Prostate gland (tissue), 1 donor: Measurements from ENCODE around the gene TMEM184A.

Experiments used
- POLR2A ChIP-seq: fragments of 450-650 bp; IDR thresholded peaks from one replicate; pipeline ENCODE4 v1.6.1; 2016; ENCODE audit warnings: antibody characterized with exemption, mild to moderate bottlenecking
- POLR2AphosphoS5 ChIP-seq: sonication (generic); formaldehyde crosslinking; IDR thresholded peaks from one replicate; pipeline ENCODE4 v1.6.1; 2017; ENCODE audit warnings: antibody characterized with exemption

DNA sequence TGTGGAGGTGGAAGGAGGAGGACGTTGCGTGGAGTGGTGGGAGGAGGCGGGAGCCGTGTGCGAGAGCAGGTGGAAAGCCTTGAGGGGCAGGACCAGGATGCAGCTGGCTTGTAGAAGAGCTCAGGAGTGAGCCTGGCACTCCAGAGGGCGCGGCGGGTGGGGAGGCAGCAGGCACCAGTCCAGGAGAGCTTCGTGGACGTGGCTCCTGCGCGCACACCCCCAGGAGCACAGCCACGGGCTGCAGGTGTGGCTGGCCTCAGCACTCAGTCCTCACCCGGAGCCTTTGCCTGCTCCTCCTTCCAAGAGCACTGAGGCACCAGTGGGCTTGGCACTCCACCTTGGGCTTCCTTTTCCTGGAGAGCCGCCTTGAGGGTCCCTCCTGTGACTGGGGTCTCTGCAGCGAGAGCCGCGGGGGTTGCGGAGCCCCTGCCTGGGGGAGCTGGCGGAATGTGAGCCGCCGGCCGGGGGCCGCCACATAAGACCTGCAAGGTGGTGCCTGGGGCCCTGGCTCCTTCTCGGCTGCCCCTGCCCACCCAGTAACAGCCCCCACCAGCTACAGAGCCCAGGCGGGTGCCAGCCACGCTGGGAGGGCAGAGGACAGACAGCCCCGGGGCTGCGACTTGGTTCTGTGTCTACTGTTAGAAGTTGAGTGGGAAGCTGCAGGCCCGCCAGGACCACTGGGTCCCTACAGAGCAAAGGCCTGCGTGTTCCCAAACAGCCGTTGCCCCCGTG, 14.4 kb downstream of the TMEM184A start:
- TF ChIP-seq POLR2AphosphoS5, result no peak
- no peak for TF ChIP-seq POLR2A
